ENCODE data around the gene TRIM26. TPM values are rescaled to one million over a fixed set of nuclear protein-coding genes. Genes with fewer than 3 reads are reported as not detected.

TRIM26 gene
- polyA plus RNA-seq, 3 donors, result 16.4 to 26.4 (median 26.0) TPM

GRCh38 chr6:30260036-30260504 is 46.9 kb upstream of the TRIM26 start:
- Mint-ChIP-seq H3K4me3 (peak overlapping the region; percentile 90 to 92), H3K36me3 (peaks cover 7 to 21% of the 10 kb centered on the region in 2 donors), H3K9me3 (peaks cover 0 to 6% (median 3%) of the 10 kb centered on the region in 7 donors), H3K27ac (peak overlapping the region in 2 of 7 donors; percentile 23 to 31), H3K4me1 (peaks cover 14% of the 10 kb centered on the region), H3K27me3 (ENCODE audit: low read depth in 3 of 3) (peaks cover 26 to 48% (median 41%) of the 10 kb centered on the region in 3 donors)
- peaks cover 15 to 18% of the 10 kb centered on the region in 2 donors for H3K27me3 ChIP-seq (ENCODE audit: control insufficient read depth in 2 of 2, insufficient read depth in 2 of 2, low read length in 2 of 2)
- peaks cover 8 to 11% of the 10 kb centered on the region in 2 donors for H3K4me1 ChIP-seq (ENCODE audit: control insufficient read depth in 1 of 2, insufficient read depth in 2 of 2, low read length in 2 of 2)
- H3K4me3 ChIP-seq (replicated peaks in 1 of 3; ENCODE audit: low read depth in 2 of 3, low read length in 3 of 3), result peak overlapping the region; percentile 60 to 87 (median 81)
- 21% methylated on average over 35 of the region's 40 CpGs for WGBS (ENCODE audit: insufficient coverage)
- peak overlapping the region; percentile 86 for H3K4me2 ChIP-seq (replicated peaks; ENCODE audit: extremely low read depth, low read length, poor library complexity, severe bottlenecking)
- H3K9me3 ChIP-seq (replicated peaks in 1 of 2; ENCODE audit: control insufficient read depth in 1 of 2, insufficient read depth in 1 of 2, low read length in 2 of 2), result no peaks in the 10 kb centered on the region
- no peak for TF ChIP-seq CTCF (IDR thresholded peaks at IDR 0.05)
- DNase-seq, result peak in 1 of 3 donors; percentile 17
- no peaks in the 10 kb centered on the region for H3K36me3 ChIP-seq (replicated peaks in 1 of 2; ENCODE audit: control insufficient read depth in 1 of 2, insufficient read depth in 2 of 2, low read length in 2 of 2)
- peak overlapping the region; percentile 81 for H3K9ac ChIP-seq (ENCODE audit: insufficient read depth, low read length, poor library complexity, severe bottlenecking)
- H2AFZ ChIP-seq (ENCODE audit: insufficient read depth, low read depth, low read length, poor library complexity, severe bottlenecking), result peak overlapping the region; percentile 87
- H4K20me1 ChIP-seq (ENCODE audit: insufficient read depth, low read length), result no peaks in the 10 kb centered on the region
- intact Hi-C loops (cut with micrococcal nuclease), result no loop called here
- no peaks in the 10 kb centered on the region for H3K79me2 ChIP-seq (ENCODE audit: insufficient read depth, low read length)
- H3K27ac ChIP-seq (ENCODE audit: low read depth in 1 of 2, low read length in 2 of 2), result no peak overlapping the region

GRCh38 chr6:30259140-30260035 is 46.2 kb upstream of the TRIM26 start:
- Mint-ChIP-seq H3K4me1 (peaks cover 14% of the 10 kb centered on the region), H3K27me3 (ENCODE audit: low read depth in 3 of 3) (peaks cover 30 to 48% (median 45%) of the 10 kb centered on the region in 3 donors), H3K27ac (peak overlapping the region; percentile 47 to 91 (median 82)), H3K36me3 (peaks cover 7 to 17% of the 10 kb centered on the region in 2 donors), H3K4me3 (peak overlapping the region; percentile 90 to 92), H3K9me3 (peaks cover 0 to 6% (median 3%) of the 10 kb centered on the region in 7 donors)
- H3K4me1 ChIP-seq (ENCODE audit: control insufficient read depth in 1 of 2, insufficient read depth in 2 of 2, low read length in 2 of 2), result peaks cover 8 to 11% of the 10 kb centered on the region in 2 donors
- H3K79me2 ChIP-seq (ENCODE audit: insufficient read depth, low read length), result no peaks in the 10 kb centered on the region
- H3K36me3 ChIP-seq (replicated peaks in 1 of 2; ENCODE audit: control insufficient read depth in 1 of 2, insufficient read depth in 2 of 2, low read length in 2 of 2), result no peaks in the 10 kb centered on the region
- H3K4me2 ChIP-seq (replicated peaks; ENCODE audit: extremely low read depth, low read length, poor library complexity, severe bottlenecking), result peak overlapping the region; percentile 86
- intact Hi-C loops (cut with micrococcal nuclease), result loop anchor here in 1 of 2 donors (5.0 kb wide), 1 partner anchor 68 kb away; the partner anchor contains the start of gene TRIM39
- 3% methylated on average over 52 of the region's 56 CpGs for WGBS (ENCODE audit: insufficient coverage)
- H4K20me1 ChIP-seq (ENCODE audit: insufficient read depth, low read length), result no peaks in the 10 kb centered on the region
- peak overlapping the region; percentile 60 to 87 (median 81) for H3K4me3 ChIP-seq (replicated peaks in 1 of 3; ENCODE audit: low read depth in 2 of 3, low read length in 3 of 3)
- no peaks in the 10 kb centered on the region for H3K9me3 ChIP-seq (replicated peaks in 1 of 2; ENCODE audit: control insufficient read depth in 1 of 2, insufficient read depth in 1 of 2, low read length in 2 of 2)
- TF ChIP-seq CTCF (IDR thresholded peaks at IDR 0.05), result peak; percentile 27
- DNase-seq, result peak; percentile 80 to 97 (median 84)
- peak overlapping the region; percentile 81 for H3K9ac ChIP-seq (ENCODE audit: insufficient read depth, low read length, poor library complexity, severe bottlenecking)
- H3K27ac ChIP-seq (ENCODE audit: low read depth in 1 of 2, low read length in 2 of 2), result peak overlapping the region in 1 of 2 donors; percentile 70
- H2AFZ ChIP-seq (ENCODE audit: insufficient read depth, low read depth, low read length, poor library complexity, severe bottlenecking), result peak overlapping the region; percentile 87
- peaks cover 15 to 18% of the 10 kb centered on the region in 2 donors for H3K27me3 ChIP-seq (ENCODE audit: control insufficient read depth in 2 of 2, insufficient read depth in 2 of 2, low read length in 2 of 2)

All from CD14-positive monocyte (primary cell).